ENCODE measurements around the gene GPANK1. TPM values are rescaled to one million over a fixed set of nuclear protein-coding genes. Genes with fewer than 3 reads are reported as not detected.

The GPANK1 gene
- total RNA-seq, 2 donors from 2014 or later, result 34.5 to 40.9 TPM

- DNase-seq (ENCODE audit: low spot score), result no peak
- Mint-ChIP-seq H3K27me3 (no peaks in the 10 kb centered on the region), H3K4me1 (ENCODE audit: low read depth in 2 of 2) (peaks cover 68 to 69% of the 10 kb centered on the region in 2 donors), H3K36me3 (peaks cover 30% of the 10 kb centered on the region), H3K9me3 (no peaks in the 10 kb centered on the region), H3K4me3 (peak overlapping the region; percentile 97), H3K27ac (peak overlapping the region; percentile 93 to 99)
- ATAC-seq, result no peak
These were observed 1.5 kb downstream of the GPANK1 start for GRCh38 chr6:31663126-31663960.

GRCh38 chr6:31662124-31662723 is 2.6 kb downstream of the GPANK1 start:
- H3K36me3 Mint-ChIP-seq, result peaks cover 23% of the 10 kb centered on the region
- DNase-seq (ENCODE audit: low spot score), result no peak
- H3K9me3 Mint-ChIP-seq, result no peaks in the 10 kb centered on the region
- peaks cover 68 to 70% of the 10 kb centered on the region in 2 donors for H3K4me1 Mint-ChIP-seq (ENCODE audit: low read depth in 2 of 2)
- peak overlapping the region; percentile 51 for H3K4me3 Mint-ChIP-seq
- no peak for ATAC-seq
- no peaks in the 10 kb centered on the region for H3K27me3 Mint-ChIP-seq
- H3K27ac Mint-ChIP-seq, result peak overlapping the region; percentile 56 to 76

GRCh38 chr6:31661262-31662123 is 3.3 kb downstream of the GPANK1 start:
- Mint-ChIP-seq H3K27ac (peak overlapping the region; percentile 85 to 92), H3K36me3 (peaks cover 19% of the 10 kb centered on the region), H3K4me1 (ENCODE audit: low read depth in 2 of 2) (peaks cover 62 to 66% of the 10 kb centered on the region in 2 donors), H3K9me3 (no peaks in the 10 kb centered on the region), H3K4me3 (peak overlapping the region; percentile 95), H3K27me3 (no peaks in the 10 kb centered on the region)
- ATAC-seq (no peak), DNase-seq (ENCODE audit: low spot score) (no peak)

- Mint-ChIP-seq H3K4me3 (peak within 1 kb of the TSS; percentile 95), H3K4me1 (ENCODE audit: low read depth in 2 of 2) (peaks cover 64 to 65% of the 10 kb centered on the region in 2 donors), H3K27me3 (no peaks in the 10 kb centered on the region), H3K36me3 (peaks cover 17% of the 10 kb centered on the region), H3K27ac (peak within 1 kb of the TSS; percentile 85 to 92), H3K9me3 (no peaks in the 10 kb centered on the region)
- peak; percentile 86 to 90 for ATAC-seq
- peak; percentile 90 for DNase-seq (ENCODE audit: low spot score)
These were observed 4.2 kb downstream of the GPANK1 start, which contains the start of gene C6orf47 for GRCh38 chr6:31660381-31661261. TSS of gene C6orf47 (minus strand) at chr6:31660778. CDS start at chr6:31659947, 831 bp downstream.

- Mint-ChIP-seq H3K4me1 (ENCODE audit: low read depth in 2 of 2) (peaks cover 68 to 71% of the 10 kb centered on the region in 2 donors), H3K36me3 (peaks cover 16% of the 10 kb centered on the region), H3K4me3 (peak overlapping the region; percentile 95), H3K9me3 (no peaks in the 10 kb centered on the region), H3K27me3 (no peaks in the 10 kb centered on the region), H3K27ac (peak overlapping the region; percentile 85 to 92)
- DNase-seq (ENCODE audit: low spot score) (no peak), ATAC-seq (peak in 1 of 2 donors; percentile 35)
These were observed 5.0 kb downstream of the GPANK1 start for GRCh38 chr6:31659649-31660380.

- Mint-ChIP-seq H3K9me3 (no peaks in the 10 kb centered on the region), H3K4me1 (ENCODE audit: low read depth in 2 of 2) (peaks cover 61 to 64% of the 10 kb centered on the region in 2 donors), H3K27ac (peak overlapping the region; percentile 85 to 92), H3K36me3 (peaks cover 9% of the 10 kb centered on the region), H3K27me3 (no peaks in the 10 kb centered on the region), H3K4me3 (peak overlapping the region; percentile 95)
- no peak for ATAC-seq
- no peak for DNase-seq (ENCODE audit: low spot score)
These were observed 5.7 kb downstream of the GPANK1 start for GRCh38 chr6:31658983-31659648.

- ATAC-seq, result no peak
- Mint-ChIP-seq H3K27ac (peak overlapping the region; percentile 85 to 92), H3K4me3 (peak overlapping the region; percentile 95), H3K4me1 (ENCODE audit: low read depth in 2 of 2) (peaks cover 53 to 55% of the 10 kb centered on the region in 2 donors), H3K36me3 (peaks cover 2% of the 10 kb centered on the region), H3K9me3 (no peaks in the 10 kb centered on the region), H3K27me3 (no peaks in the 10 kb centered on the region)
- DNase-seq (ENCODE audit: low spot score), result no peak
These were observed 6.6 kb downstream of the GPANK1 start for GRCh38 chr6:31658158-31658688.

GRCh38 chr6:31657406-31658157 is 7.2 kb downstream of the GPANK1 start:
- peaks cover 55 to 58% of the 10 kb centered on the region in 2 donors for H3K4me1 Mint-ChIP-seq (ENCODE audit: low read depth in 2 of 2)
- H3K4me3 Mint-ChIP-seq, result peak overlapping the region; percentile 95
- no peak for DNase-seq (ENCODE audit: low spot score)
- no peaks in the 10 kb centered on the region for H3K36me3 Mint-ChIP-seq
- peak overlapping the region; percentile 85 to 92 for H3K27ac Mint-ChIP-seq
- ATAC-seq, result no peak
- no peaks in the 10 kb centered on the region for H3K27me3 Mint-ChIP-seq
- no peaks in the 10 kb centered on the region for H3K9me3 Mint-ChIP-seq

GRCh38 chr6:31655349-31656237 is 9.2 kb downstream of the GPANK1 start, which contains the start of gene APOM:
TSS of gene APOM (plus strand) at chr6:31655894. CDS start at chr6:31655967, 73 bp downstream.
- H3K4me3 Mint-ChIP-seq, result no peak within 1 kb of the TSS

GRCh38 chr6:31654574-31655348 is 10.0 kb downstream of the GPANK1 start:
- H3K4me1 Mint-ChIP-seq (ENCODE audit: low read depth in 2 of 2), result peaks cover 59 to 72% of the 10 kb centered on the region in 2 donors
- no peaks in the 10 kb centered on the region for H3K36me3 Mint-ChIP-seq
- H3K27me3 Mint-ChIP-seq, result no peaks in the 10 kb centered on the region
- H3K27ac Mint-ChIP-seq, result peak overlapping the region; percentile 17 to 25
- no peak for ATAC-seq
- no peaks in the 10 kb centered on the region for H3K9me3 Mint-ChIP-seq
- no peak overlapping the region for H3K4me3 Mint-ChIP-seq
- DNase-seq (ENCODE audit: low spot score), result no peak

More at GRCh38 chr6:31655349-31656237, 9.2 kb downstream of the GPANK1 start, which contains the start of gene APOM:
- no peaks in the 10 kb centered on the region for H3K36me3 Mint-ChIP-seq
- ATAC-seq, result no peak
- H3K9me3 Mint-ChIP-seq, result no peaks in the 10 kb centered on the region
- peaks cover 59 to 73% of the 10 kb centered on the region in 2 donors for H3K4me1 Mint-ChIP-seq (ENCODE audit: low read depth in 2 of 2)
- DNase-seq (ENCODE audit: low spot score), result no peak
- peak within 1 kb of the TSS; percentile 17 to 25 for H3K27ac Mint-ChIP-seq
- no peaks in the 10 kb centered on the region for H3K27me3 Mint-ChIP-seq

Data from natural killer cell treated with Interleukin-12 subunit alpha and Interleukin-12 subunit beta and Interleukin-15 and Interleukin-18, amount 100 ng/mL, for 72 hours (primary cell).